Vagina (tissue), 2 donors: ENCODE data around the gene ADI1.

ENCODE experiments used
- POLR2A ChIP-seq, 2 donors: fragments of 450-650 bp; IDR thresholded peaks; one replicate each; pipeline ENCODE4 v1.6.1; 2017; ENCODE audit warnings: antibody characterized with exemption in 2 of 2, mild to moderate bottlenecking in 2 of 2, moderate library complexity in 2 of 2
- TF ChIP-seq, protein P1 (sequence below), 3 experiments: fragments of 450-650 bp in 2 of 3; fragments of 200-600 bp in 1 of 3; sonication (generic) in 1 of 3; IDR thresholded peaks; one replicate each; pipeline ENCODE4 v1.5.1; 2017 to 2019; ENCODE audit warnings: antibody characterized with exemption in 3 of 3, mild to moderate bottlenecking in 2 of 3, moderate library complexity in 2 of 3

DNA sequence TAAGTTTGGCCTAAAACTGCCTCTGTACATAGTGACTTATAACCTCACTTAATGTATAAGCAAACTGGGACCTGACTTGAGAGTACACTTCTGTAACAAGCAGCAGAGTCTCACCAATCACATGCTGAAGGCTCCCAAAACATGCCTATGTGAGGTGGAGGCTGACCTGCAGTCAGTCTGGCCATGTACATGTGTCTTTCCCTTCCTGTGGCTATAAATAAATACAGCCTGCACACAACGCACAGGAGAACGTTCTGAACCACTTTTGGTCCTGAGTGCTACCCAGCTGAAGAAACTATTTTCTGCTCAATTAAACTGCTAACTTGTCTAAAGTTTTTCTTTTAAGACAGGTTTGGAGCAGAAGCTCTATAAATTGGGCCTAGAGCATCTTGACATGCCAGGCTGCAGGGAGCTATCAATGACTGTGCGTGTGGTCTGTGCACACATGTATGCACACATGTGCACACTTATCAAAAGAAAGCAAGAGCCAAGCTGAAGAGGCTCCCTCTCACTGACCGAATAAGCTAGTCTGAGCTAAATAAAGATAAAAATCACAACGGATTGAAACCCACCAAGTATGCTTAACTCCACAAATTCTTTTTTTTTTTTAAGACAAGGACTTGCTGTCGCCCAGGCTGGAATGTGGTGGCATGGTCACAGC lies 23.8 kb upstream of the ADI1 start:
- TF ChIP-seq, protein P1, sequence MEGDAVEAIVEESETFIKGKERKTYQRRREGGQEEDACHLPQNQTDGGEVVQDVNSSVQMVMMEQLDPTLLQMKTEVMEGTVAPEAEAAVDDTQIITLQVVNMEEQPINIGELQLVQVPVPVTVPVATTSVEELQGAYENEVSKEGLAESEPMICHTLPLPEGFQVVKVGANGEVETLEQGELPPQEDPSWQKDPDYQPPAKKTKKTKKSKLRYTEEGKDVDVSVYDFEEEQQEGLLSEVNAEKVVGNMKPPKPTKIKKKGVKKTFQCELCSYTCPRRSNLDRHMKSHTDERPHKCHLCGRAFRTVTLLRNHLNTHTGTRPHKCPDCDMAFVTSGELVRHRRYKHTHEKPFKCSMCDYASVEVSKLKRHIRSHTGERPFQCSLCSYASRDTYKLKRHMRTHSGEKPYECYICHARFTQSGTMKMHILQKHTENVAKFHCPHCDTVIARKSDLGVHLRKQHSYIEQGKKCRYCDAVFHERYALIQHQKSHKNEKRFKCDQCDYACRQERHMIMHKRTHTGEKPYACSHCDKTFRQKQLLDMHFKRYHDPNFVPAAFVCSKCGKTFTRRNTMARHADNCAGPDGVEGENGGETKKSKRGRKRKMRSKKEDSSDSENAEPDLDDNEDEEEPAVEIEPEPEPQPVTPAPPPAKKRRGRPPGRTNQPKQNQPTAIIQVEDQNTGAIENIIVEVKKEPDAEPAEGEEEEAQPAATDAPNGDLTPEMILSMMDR (IDR thresholded peaks at IDR 0.05) = no peak
- no peak for TF ChIP-seq POLR2A (IDR thresholded peaks at IDR 0.05)
